Measurements from ENCODE around the gene GAS6. TPM values are rescaled to one million over a fixed set of nuclear protein-coding genes. Genes with fewer than 3 reads are reported as not detected.

The GAS6 gene
- total and polyA plus RNA-seq, 2 donors (not counting 3 experiments of a cell fraction or from before 2014, with no cell fraction given) = 69.2 to 109 TPM

GRCh38 chr13:113883921-113884804, 20.3 kb upstream of the GAS6 start:
- H3K4me1 ChIP-seq (ENCODE audit: control insufficient read depth, extremely low read depth, insufficient read depth, low read length) = peaks cover 17% of the 10 kb centered on the region
- no peak for FAIRE-seq
- DNase-seq (ENCODE audit: low read depth, low spot score) = no peak
- H3K36me3 ChIP-seq (ENCODE audit: control insufficient read depth in 2 of 2, extremely low read depth in 1 of 2, insufficient read depth in 2 of 2, low read length in 2 of 2) = no peaks in the 10 kb centered on the region
- ChIA-PET CTCF (no interaction called here), POLR2A (no interaction called here)
- no peak overlapping the region for H2AFZ ChIP-seq (ENCODE audit: low read depth, low read length)
- no peaks in the 10 kb centered on the region for H3K27me3 ChIP-seq (ENCODE audit: control insufficient read depth in 2 of 2, insufficient read depth in 2 of 2, low read length in 2 of 2)
- intact Hi-C loops (cut with micrococcal nuclease) = no loop called here
- H3K9me1 ChIP-seq (replicated peaks; ENCODE audit: control insufficient read depth, extremely low read depth, insufficient read depth, low read length) = no peaks in the 10 kb centered on the region
- H3K79me2 ChIP-seq (ENCODE audit: control insufficient read depth, insufficient read depth, low read length) = no peaks in the 10 kb centered on the region
- no peak overlapping the region for H3K9ac ChIP-seq (replicated peaks; ENCODE audit: extremely low read depth, insufficient read depth, low read length)
- TF ChIP-seq GATA2 (IDR thresholded peaks at IDR 0.05; ENCODE audit: insufficient read depth, insufficient read length, low read depth, low read length) (no peak), MYC (IDR thresholded peaks at IDR 0.05; ENCODE audit: low read depth, low read length) (no peak), POLR2AphosphoS5 (IDR thresholded peaks at IDR 0.05; ENCODE audit: insufficient read depth, low read depth, low read length) (no peak), JUN (IDR thresholded peaks at IDR 0.05; ENCODE audit: borderline replicate concordance, insufficient read depth, insufficient read length, low read depth) (no peak), FOS (IDR thresholded peaks at IDR 0.05; ENCODE audit: borderline replicate concordance, insufficient read depth, low read length) (no peak), POLR2A (IDR thresholded peaks at IDR 0.05; ENCODE audit: low read depth, low read length) (no peak), CTCF (IDR thresholded peaks at IDR 0.05; ENCODE audit: extremely low read depth in 1 of 2, insufficient read depth in 1 of 2, low read depth in 1 of 2, low read length in 2 of 2) (no peak), EZH2 (IDR thresholded peaks at IDR 0.05; ENCODE audit: borderline replicate concordance, low read depth, low read length, severe bottlenecking) (no peak), MAX (IDR thresholded peaks at IDR 0.05; ENCODE audit: insufficient read depth, insufficient read length) (no peak)
- no peak overlapping the region for H3K4me3 ChIP-seq (replicated peaks in 1 of 3; ENCODE audit: insufficient read depth in 1 of 3, low read depth in 1 of 3, low read length in 3 of 3)
- H3K9me3 ChIP-seq (replicated peaks; ENCODE audit: control insufficient read depth, insufficient read depth, low read length) = no peaks in the 10 kb centered on the region
- no peak overlapping the region for H3K27ac ChIP-seq (ENCODE audit: insufficient read depth, low read depth, low read length)
- no peak overlapping the region for H3K4me2 ChIP-seq (ENCODE audit: insufficient read depth, low read length)
- dilution Hi-C loops (cut with MboI; ENCODE audit: extremely low pct_ligation_motif_present, low sequenced_read_pairs) = no loop called here
- no peaks in the 10 kb centered on the region for H4K20me1 ChIP-seq (replicated peaks; ENCODE audit: control insufficient read depth, extremely low read depth, insufficient read depth, low read length)
- no TSS peak for BruUV-seq (replicated peaks)

All from endothelial cell of umbilical vein (primary cell).